NCI-H82 treated with DMSO at 0.1 percent for 48 hours (cell line): ENCODE data around the gene IRF8.
"Not testable (repeated sequence)": the region's sequence is repeated elsewhere in the genome, so short reads cannot be mapped to it uniquely, and the experiment has no call there.

Experiments
- DNase-seq: peaks from one replicate; lab custom pipeline; 2025; ENCODE audit not compliant: unreplicated experiment; lab: John Stamatoyannopoulos, UW

Gene IRF8

GRCh38 chr16:85892760-85893159, 6.2 kb upstream of the IRF8 start:
- no peak for DNase-seq

DNA sequence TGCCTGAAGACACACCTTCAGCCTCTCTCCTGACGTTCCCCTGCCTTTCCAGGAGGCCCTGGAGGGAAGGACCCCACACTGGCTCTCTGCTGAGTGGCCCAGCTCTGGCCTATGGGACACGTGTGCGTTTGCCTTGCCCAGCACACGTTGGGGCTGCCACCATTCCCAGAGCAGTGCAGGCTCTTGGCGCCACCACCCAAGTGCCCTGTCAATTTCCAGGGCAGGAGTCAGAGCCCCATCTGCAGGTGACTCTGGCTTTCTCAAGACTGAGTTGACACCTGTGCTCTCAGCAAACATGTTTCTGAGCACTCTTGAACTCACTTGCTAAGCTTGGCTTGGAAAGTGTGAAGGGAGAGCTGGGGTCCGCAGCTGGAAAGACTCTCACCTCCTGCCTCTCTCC, 4.7 kb upstream of the IRF8 start:
- no peak for DNase-seq

DNA sequence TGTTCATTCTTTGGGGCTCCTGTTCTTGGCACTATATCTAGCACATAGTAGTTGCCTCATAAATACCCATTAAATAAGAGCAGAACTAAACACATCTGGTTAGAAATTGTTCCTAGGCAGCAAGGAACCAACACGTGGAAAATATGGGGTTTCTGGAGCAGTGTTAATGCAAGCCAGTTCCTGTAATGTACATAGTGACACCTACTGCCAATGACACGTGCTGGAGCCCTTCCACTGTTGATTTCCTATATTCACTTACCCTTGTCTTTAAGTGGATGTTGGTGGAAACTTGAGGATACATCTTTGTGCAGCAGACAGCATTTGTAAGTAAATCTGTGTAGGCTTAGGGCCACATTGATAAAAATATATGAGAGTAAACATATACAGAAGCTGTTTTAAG, 1.6 kb upstream of the IRF8 start:
- DNase-seq = no peak

DNA sequence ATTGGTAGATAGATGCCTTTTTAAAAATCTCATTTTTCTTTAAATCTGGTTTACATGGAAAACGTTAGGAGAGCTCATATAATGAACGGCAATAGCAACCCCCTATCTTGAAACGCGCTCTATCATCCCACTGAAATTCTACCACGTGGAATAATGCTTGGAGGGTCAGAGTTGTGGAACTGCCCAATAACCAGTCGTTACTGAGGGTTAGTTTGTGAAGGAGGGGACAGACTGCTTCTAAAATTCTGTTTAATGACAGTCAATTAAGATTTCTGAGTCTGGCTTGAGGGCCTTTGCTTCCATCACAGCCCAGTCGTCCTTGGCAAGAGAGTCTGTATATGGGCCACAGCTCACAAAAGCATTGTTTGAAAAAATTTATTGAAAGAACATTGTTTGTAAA, 482 bp downstream of the IRF8 start:
- DNase-seq = no peak

DNA sequence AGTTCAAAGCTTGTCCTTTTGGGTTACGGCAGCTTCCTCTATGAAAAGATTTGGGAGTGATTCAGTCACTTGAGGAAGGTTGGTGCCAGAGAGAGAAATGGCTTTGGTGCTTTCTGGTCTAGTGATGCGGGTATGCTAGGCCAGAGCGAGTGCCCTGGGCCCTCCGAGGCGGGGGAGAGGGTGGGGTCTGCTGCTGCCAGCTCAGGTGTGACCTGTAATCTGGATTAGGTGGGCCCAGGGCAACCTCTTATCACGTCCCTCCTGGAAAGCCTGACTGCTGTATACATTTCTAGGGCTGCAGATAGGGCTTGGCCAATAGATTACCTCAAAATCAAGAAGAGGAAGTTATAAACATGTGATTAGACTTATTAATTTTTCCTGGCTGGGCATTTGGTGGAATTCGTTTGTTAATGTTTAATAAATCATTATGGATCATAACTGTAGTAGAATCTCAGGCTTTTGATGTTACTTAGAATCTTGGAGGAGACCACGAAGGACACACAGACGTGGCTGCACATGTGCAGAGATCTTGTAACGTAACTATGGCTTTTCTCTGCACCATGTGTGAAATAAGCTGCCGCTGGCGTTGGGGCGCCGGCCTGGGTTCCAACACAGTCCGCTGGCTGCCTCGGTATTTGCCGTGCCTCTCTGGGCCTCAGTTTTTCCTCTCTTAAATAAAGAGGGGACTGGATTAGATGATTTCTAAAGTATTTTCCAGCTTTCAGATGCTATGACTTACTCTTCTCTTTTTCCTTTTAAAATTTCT, 1.2 kb downstream of the IRF8 start:
- DNase-seq = no peak

DNA sequence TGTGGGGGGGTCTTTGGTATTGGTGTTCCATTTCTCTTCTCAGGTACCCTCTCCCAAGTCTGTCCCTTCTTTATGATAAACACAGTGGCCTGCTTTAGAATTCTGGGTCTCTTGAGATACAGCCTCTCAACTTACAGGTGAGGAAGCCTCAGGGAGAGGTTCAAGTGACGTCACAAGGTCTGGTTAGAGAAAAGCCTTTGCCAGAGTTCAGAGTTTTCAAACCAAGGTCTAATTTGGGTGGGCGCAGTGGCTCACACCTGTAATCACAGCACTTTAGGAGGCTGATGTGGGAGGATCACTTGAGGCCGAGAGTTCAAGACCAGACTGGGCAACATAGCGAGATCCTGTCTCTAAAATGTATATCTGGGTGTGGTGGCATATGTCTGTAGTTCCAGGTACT, 2.1 kb downstream of the IRF8 start:
- DNase-seq = no peak

DNA sequence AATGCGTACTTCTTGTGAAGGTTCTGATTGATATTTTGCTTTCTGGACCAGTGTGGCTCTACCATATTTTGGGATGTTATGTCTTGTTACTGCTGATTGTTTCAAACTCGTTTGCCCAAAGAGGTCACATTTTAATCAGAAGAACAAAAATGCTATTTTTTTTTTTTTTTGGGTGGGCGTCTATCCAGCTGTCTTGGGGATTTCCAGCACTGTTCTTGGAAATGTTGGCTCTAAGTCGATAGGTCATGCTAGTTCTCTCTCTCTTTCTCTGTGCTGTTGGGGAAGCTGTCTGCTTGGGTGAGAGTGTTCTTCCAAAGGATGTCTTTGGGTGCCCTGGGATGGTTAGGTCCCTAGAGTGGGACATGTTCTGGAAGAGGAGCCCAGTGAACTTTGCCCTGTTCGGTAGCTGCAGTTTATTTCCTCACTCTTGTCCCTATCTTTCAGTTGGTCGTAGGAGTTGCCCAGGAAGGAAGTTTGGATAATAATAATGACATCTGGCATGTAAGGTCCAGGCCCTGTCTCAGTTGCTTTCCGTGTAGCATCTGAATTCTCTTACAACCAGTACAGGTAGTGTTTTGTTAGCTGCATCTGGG, 2.9 kb downstream of the IRF8 start:
- no peak for DNase-seq

DNA sequence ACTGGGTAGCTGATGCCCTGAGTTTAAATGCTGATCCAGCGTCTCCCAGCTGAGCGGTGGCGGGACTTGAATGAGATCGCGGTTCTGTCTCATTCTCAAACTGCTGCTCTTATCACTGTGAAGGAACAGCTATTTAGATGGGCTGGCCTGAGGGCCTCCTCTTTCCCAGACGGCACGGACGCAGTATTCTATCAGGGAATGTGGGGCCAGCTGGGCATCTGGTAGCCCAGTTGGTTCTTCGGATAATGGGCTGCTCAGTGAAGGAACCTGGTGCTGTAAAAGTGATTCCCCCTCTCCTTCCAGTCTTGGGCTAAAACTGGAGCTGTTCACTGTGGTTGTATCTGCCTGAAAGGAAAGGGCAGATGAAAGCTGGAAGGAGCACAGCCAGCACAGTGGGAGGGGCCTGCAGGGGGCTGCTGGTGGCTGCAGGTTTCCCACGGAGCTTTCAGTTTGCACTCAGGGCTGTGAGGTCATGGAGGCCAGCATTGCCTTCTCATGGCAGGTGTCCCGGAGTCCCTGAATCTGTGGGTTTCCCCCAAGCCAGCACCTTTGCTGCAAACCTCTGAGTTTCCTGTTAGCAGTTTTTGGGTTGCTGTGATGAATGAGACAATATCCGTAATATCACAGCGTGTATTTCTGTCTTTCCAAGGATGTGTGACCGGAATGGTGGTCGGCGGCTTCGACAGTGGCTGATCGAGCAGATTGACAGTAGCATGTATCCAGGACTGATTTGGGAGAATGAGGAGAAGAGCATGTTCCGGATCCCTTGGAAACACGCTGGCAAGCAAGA, 3.6 kb downstream of the IRF8 start:
- no peak for DNase-seq

GRCh38 chr16:85903559-85903958, 4.6 kb downstream of the IRF8 start:
- no peak for DNase-seq

- no peak for DNase-seq
Observed at GRCh38 chr16:85905110-85906095, 6.4 kb downstream of the IRF8 start.

DNA sequence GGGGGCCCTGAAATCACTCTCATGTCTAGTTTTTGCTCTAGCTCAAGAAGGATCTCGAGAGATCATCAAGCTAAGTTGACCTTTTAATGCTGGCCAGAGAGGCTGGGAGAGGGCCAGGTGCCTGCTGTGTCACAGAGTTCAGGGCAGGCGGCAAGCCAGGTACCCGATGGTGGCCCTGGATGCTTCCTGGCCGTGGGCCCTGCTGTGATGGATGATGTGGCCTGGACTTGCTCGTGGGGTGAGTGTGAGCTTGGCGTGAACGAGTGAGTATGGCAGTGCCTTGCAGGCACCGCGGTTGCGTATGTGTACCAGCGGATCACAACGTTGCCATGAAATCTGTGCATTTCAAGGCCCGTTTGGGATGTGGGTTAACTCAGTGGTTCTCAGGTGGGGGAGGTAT, 7.4 kb downstream of the IRF8 start:
- no peak for DNase-seq

DNA sequence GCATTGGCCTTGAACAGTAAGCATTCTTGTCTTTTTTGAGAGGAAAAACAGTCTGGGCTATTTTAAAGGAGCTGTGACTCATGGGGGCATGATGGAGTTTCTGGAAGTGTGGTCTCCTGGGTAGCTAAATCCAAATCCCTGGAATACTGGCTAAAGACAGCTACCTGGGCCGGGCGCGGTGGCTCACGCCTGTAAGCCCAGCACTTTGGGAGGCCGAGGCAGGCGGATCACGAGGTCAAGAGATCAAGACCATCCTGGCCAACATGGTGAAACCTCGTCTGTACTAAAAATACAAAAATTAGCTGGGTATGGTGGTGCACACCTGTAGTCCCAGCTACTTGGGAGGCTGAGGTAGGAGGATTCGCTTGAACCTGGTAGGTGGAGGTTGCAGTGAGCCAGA, 8.3 kb downstream of the IRF8 start:
- DNase-seq = not testable (repeated sequence)

GRCh38 chr16:85908444-85908843, 9.5 kb downstream of the IRF8 start:
- DNase-seq = no peak

DNA sequence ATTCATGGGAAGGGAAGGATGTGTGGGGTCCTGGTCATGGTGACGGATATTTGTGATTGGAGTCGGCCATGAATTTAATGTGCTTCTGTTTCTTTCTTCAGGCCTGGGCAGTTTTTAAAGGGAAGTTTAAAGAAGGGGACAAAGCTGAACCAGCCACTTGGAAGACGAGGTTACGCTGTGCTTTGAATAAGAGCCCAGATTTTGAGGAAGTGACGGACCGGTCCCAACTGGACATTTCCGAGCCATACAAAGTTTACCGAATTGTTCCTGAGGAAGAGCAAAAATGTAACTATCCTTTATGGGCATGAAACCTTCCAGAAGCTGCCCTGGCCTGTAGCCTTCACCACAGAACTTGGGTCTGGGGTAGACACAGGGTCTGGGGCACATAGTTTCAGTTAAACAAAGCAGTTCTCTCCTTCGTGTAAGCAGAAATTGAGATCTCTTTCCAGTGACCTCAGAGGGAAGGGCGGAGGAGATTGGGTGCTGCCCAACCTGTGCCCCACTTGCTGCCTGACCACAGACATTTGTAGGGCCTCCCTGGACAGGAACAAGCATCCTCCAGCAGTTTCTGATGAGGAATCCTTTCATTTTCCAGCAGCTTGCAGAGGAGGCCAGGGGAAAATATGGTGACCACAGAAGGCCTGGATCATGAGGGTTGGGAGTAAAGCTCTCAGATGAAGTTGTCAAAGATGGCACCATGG, 10.1 kb downstream of the IRF8 start:
- no peak for DNase-seq

DNA sequence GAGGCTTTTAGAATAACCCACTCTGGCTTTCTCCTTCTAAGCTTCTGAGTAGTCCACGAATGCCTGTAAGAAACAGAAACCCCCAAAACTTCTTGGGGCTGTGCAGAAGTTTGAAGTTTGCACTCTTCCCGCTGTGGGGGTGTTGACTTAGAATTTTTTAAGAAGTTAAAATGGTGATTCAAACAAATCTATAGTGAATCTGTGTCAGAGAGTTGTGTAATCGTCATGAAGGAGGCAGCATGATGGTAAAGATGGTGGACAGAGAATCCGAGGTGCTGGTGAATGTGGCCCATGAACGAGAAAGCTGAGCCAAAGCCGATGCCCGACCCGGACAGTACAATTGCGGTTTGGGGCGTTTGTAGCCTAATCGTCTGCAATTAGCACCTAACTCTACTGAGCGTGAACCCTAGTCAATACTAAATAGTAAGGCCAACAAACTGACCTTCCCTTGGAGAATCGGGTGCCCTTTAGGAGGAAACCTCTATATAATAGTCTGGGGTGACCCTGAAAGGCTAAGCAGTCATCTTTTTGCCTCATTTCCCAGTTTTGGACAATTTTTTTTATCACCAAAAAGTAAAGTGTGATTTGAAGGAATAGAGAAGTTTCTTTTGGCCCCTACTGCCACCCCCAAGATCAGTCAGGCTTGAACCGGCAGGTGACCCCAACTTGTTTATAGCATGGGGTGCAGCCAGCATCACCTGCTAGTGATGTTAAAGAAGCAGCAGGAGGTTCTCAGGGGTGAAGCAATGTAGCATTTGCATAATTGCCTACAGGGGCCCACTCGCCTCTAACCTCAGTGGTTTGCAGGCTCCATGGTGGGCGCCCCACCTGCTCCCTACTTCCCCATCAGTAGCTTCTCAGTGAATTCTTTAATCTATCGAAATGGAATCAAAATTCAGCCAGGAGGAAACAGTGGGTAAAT, 11.2 kb downstream of the IRF8 start:
- no peak for DNase-seq

DNA sequence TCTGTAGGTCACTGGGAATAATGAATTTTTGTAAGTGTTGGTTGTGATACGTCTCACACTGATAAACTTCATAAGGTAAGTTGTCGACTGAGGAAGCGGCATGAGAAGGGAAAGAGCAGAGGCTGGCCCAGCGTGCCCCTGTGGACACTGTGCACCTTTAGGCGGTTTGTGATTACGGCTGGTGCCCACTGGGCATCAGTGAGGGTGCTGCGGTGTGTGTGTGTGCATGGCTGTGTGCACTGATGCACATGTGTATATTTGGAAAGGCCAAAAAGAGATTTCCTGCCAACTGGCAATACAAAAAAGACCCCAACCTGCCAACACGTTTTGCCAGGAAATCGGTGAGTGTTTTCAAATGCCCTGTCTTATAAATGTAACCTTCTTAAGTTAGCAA, 11.9 kb downstream of the IRF8 start:
- DNase-seq = no peak

- DNase-seq = no peak
Observed at GRCh38 chr16:85911251-85911930, 12.4 kb downstream of the IRF8 start.

DNA sequence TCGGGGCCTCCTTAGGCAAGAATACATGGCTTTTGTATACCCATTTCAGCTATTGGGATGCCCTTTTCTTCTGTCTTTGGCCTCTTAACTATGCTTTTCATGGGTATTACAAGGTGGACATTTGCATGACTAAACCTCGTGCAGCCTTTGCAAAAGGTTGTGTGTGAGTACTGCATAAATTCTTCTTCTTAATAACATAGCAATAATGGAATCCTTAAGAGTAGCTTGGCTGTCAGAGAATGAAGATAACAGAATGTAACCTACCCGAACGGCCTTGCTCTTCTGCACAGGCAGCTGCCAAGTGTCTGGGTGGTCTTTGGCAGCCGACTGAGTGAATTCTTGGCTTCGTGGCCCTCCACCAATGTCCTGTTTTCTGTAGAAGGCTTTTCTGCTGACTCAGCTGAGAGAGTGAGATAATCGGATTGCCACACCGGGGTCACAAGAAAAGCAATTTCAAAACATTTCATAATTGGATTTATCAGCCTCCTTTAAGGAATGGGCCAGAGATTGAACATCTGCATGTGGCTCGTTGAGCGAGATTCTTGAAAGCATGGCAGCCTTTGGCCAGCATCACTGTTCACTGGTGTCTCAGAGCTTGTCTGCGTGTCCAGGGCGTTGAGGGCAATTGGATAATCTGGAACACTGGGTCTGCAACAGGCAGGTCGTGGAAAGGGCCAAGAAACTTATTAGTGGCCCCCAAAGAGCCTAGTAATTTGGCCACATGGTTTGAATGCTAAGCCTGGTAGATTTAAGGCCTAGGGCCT, 13.4 kb downstream of the IRF8 start:
- peak; percentile 48 for DNase-seq
